VCaP (cell line): Measurements from ENCODE around the gene CX3CL1.

Experiments
- H3K27ac ChIP-seq: fragments of 450-650 bp; 2 replicates; pipeline ENCODE4 v1.5.1; 2017
- TF ChIP-seq, protein P1 (sequence below): fragments of 450-650 bp; conservative IDR thresholded peaks from 2 replicates; pipeline ENCODE4 v1.5.1; 2017; ENCODE audit warnings: mild to moderate bottlenecking, moderate library complexity

Gene CX3CL1

DNA sequence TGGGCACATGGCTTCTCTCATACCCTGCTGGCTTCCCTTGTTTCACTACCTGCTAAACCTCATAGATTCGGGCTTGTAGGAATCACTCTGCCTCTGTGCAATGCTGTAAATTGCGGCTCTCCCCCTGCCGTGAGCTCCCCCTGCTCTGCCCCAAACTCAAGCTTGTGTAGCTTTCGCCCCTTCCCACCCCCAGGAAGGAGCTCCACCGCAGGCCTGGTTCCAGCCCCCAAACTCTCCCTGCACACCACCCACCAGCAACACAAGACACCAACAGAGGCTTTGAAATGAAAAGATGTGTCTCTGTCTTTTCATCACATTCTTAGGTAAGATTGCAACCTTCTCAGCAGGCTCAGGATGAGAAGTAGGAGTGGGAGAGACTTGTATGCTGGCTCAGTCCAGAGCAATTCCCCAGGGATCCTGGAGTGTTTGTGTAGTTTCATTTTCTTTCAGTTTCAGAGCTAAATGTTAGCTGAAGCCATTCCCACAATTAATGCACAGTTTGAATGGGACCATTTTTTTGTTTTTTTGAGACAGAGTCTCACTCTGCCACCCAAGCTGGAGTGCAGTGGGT, 14.2 kb downstream of the CX3CL1 start:
- H3K27ac ChIP-seq, result no peak overlapping the region
- TF ChIP-seq, protein P1, sequence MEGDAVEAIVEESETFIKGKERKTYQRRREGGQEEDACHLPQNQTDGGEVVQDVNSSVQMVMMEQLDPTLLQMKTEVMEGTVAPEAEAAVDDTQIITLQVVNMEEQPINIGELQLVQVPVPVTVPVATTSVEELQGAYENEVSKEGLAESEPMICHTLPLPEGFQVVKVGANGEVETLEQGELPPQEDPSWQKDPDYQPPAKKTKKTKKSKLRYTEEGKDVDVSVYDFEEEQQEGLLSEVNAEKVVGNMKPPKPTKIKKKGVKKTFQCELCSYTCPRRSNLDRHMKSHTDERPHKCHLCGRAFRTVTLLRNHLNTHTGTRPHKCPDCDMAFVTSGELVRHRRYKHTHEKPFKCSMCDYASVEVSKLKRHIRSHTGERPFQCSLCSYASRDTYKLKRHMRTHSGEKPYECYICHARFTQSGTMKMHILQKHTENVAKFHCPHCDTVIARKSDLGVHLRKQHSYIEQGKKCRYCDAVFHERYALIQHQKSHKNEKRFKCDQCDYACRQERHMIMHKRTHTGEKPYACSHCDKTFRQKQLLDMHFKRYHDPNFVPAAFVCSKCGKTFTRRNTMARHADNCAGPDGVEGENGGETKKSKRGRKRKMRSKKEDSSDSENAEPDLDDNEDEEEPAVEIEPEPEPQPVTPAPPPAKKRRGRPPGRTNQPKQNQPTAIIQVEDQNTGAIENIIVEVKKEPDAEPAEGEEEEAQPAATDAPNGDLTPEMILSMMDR, result no peak

DNA sequence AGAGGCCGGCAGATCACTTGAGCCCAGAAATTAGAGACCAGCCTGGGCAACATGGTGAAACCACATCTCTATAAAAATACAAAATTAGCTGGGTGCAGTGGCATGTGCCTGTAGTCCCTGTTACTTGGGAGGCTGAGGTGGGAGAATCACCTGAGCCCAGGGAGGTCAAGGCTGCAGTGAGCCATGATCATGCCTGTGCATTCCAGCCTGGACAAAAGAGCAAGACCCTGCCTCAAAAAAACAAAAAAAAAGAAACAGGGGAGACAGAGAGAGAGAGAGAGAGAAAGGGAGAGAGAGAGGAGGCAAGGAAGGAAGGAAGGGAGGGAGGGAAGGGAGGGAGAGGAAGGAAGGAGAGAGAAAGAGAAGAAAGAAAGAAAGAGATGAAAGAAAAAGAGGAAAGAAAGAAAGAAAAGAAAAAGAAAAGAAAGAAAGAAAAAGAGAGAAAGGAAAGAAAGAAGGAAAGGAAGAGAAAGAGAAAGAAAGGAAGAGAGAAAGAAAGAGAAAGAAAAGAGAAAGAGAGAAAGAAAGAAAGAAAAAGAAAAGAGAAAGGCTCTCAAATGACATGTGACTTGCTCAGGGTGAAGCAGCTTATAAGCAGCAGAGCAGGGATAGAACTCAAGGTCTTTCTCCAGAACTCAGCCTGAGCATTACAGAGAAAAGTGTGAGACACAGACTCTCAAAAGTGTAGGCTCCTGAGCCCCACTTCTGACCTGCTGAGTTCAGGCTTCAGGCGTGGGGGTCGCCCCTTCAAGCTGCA, 15.5 kb downstream of the CX3CL1 start:
- TF ChIP-seq, protein P1, result no peak
- H3K27ac ChIP-seq, result no peak overlapping the region

DNA sequence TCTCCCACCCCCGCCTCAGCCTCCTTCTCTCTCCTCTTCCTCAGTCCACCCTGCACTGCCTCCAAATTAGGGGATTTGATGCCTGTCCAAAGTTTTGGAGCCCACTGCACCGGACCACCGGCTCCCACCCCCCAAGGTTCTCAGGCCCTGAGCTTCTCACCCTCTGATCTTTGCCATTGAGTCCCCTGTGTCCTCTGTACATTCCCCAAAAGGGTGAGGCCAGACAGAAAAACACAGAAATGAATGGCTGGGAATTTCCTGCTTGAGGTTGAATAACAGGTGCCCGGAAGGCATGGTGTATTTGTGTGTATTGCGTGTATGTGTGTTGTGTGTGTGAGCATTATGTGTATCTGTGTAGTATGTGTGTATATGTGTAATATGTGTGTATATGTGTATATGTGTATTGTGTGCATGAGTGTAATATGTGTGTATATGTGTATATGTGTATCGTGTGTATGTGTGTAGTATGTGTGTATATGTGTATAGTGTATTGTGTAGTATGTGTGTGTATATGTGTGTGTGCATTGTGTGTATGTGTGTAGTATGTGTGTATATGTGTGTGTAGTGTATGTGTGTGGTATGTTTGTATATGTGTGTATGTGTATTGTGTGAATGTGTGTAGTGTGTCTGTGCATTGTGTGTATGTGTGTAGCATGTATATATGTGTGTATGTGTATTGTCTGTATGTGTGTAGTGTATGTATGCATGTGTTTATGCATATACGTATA, 16.2 kb downstream of the CX3CL1 start:
- TF ChIP-seq, protein P1, result no peak
- no peak overlapping the region for H3K27ac ChIP-seq

DNA sequence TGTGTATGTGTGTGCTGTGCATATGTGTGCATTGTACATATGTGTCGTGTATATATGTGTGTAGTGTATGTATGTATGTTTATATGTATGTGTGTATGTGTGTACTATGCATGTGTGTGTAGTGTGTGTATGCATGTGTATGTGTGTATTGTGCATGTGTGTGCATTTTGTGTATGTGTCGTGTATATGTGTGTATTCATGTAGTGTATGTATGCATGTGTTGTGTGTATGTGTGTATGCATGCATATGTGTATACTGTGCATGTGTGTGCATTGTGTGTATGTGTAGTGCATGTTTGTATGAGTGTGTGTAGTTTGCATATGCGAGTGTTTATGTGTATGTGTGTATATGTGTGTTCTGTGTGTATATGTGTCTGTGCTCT, 16.8 kb downstream of the CX3CL1 start:
- TF ChIP-seq, protein P1, result no peak
- H3K27ac ChIP-seq, result no peak overlapping the region

DNA sequence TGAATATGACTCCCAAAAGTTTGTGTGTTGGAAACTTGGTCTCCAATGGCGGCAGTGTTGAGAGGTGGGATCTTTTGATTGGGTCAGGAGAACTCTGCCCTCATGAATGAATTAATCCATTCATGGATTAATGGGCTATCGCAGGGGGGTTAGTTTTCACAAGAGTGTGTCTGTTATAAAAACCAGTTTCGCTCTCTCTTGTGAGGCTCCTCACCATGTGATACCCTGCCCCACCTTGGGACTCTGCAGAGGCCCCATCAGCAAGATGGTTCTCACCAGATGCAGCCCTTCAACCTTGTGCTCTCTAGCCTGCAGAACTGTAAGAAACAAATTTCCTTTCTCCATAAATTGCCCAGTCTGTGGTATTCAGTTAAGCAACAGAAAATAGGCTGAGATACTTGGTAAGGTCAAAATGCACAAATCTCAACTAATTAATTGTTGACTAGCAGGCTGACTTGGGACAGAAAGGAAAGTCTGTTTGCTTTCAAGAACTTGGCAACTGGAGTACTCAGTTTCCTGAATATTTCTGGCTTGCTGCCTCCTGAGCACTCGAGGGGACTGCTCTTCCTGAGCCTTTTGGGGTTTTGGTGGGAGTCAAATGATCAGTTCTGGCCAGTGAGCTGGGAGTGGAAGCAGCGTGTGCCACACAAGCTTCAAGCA, 18.5 kb downstream of the CX3CL1 start:
- H3K27ac ChIP-seq, result no peak overlapping the region
- TF ChIP-seq, protein P1, result no peak

DNA sequence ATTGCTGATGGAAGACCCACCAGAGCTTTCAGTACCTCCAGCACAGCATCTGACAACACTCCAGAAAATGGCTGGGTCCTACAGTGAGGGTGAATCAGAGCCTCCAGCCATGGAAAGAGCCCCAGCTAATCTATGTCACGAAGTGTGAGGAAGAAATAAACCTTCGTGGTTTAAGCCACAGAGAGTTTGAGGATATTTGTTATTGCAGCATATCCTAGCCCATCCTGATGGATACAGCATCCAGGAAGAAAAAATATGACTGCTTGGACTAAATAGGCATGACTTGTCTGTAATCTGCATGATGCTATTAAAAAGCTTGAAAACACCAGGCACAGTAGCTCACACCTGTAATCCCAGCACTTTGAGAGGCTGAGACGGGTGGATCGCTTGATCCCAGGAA, 19.0 kb downstream of the CX3CL1 start:
- TF ChIP-seq, protein P1, result no peak
- H3K27ac ChIP-seq, result no peak overlapping the region

DNA sequence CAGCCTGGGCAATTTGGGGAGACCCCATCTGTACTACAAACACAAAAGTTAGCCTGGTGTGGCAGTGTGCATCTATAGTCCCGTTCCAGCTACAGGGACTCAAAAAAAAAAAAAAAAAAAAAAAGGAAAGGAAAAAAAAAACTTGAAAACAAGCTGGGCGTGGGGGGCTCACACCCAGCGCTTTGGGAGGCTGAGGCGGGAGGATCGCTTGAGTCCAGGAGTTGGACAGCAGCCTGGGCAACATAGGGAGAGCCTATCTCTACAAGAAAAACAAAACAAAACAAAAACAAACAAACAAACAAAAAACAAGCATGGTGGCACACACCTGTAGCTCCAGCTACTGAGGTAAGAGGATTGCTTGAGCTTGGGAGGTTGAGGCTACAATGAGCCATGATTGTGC, 19.4 kb downstream of the CX3CL1 start:
- TF ChIP-seq, protein P1, result no peak
- no peak overlapping the region for H3K27ac ChIP-seq
